Neutrophil (primary cell): ENCODE results near the gene MARCHF10.
A peak's percentile ranks its signal among the peaks of the same experiment; 100 is the strongest.

Source experiments
- H3K27ac ChIP-seq: fragments of 200-600 bp; sonication (generic); 2 replicates; pipeline ENCODE4 v1.5.1; 2016; ENCODE audit warnings: mild to moderate bottlenecking, moderate library complexity
- H3K27me3 ChIP-seq: fragments of 200-600 bp; sonication (generic); 2 replicates; pipeline ENCODE4 v1.6.0; 2016; ENCODE audit warnings: mild to moderate bottlenecking
- H3K36me3 ChIP-seq: fragments of 200-600 bp; sonication (generic); 2 replicates; pipeline ENCODE4 v1.5.1; 2017
- H3K4me1 ChIP-seq, 2 experiments: fragments of 200-600 bp in 1 of 2; sonication (generic) in 1 of 2; 1 replicate in 1 of 2; 2 replicates in 1 of 2; pipeline versions ENCODE4 v1.5.1 to v1.6.1; 2013 to 2016; ENCODE audit warnings: low read depth in 1 of 2, low read length in 1 of 2, mild to moderate bottlenecking in 1 of 2, moderate library complexity in 1 of 2; ENCODE audit not compliant: control insufficient read depth in 1 of 2, insufficient read depth in 1 of 2
- H3K4me3 ChIP-seq, 2 experiments: fragments of 200-600 bp in 1 of 2; sonication (generic) in 1 of 2; 1 replicate in 1 of 2; 2 replicates in 1 of 2; pipeline ENCODE4 v1.5.1; 2013 to 2016; ENCODE audit warnings: low read depth in 1 of 2, low read length in 1 of 2, mild to moderate bottlenecking in 1 of 2, moderate library complexity in 1 of 2
- H3K9me3 ChIP-seq: fragments of 200-600 bp; sonication (generic); 2 replicates; pipeline ENCODE4 v1.5.1; 2016
- TF ChIP-seq, protein P1 (sequence below): fragments of 200-600 bp; sonication (generic); IDR thresholded peaks from 2 replicates; pipeline ENCODE4 v1.5.1; 2016; ENCODE audit warnings: antibody characterized with exemption

The MARCHF10 gene

DNA sequence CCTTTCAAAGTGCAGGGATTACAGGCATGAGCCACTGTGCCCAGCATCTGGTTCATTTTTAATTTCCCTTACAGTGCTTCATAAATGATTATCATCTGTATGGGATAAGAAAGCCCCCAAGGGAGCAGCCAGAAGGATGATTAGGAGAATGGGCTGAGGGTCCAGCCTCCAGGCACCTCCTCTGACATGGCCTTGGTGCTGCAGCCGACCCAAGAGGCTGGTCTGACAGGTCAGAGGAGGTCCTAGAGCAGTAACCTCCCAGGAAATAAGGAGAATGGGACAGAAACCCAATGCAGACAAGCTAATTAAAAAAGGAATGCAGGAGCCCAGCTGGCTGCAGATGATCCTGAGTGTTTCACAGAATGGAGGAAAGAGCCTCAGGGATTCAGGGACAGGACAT is 151.7 kb downstream of the MARCHF10 start:
- no peaks in the 10 kb centered on the region for H3K36me3 ChIP-seq
- TF ChIP-seq, protein P1, sequence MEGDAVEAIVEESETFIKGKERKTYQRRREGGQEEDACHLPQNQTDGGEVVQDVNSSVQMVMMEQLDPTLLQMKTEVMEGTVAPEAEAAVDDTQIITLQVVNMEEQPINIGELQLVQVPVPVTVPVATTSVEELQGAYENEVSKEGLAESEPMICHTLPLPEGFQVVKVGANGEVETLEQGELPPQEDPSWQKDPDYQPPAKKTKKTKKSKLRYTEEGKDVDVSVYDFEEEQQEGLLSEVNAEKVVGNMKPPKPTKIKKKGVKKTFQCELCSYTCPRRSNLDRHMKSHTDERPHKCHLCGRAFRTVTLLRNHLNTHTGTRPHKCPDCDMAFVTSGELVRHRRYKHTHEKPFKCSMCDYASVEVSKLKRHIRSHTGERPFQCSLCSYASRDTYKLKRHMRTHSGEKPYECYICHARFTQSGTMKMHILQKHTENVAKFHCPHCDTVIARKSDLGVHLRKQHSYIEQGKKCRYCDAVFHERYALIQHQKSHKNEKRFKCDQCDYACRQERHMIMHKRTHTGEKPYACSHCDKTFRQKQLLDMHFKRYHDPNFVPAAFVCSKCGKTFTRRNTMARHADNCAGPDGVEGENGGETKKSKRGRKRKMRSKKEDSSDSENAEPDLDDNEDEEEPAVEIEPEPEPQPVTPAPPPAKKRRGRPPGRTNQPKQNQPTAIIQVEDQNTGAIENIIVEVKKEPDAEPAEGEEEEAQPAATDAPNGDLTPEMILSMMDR: no peak
- no peaks in the 10 kb centered on the region for H3K9me3 ChIP-seq
- H3K4me1 ChIP-seq: peaks cover 23 to 31% of the 10 kb centered on the region in 2 experiments
- peaks cover 37% of the 10 kb centered on the region for H3K27me3 ChIP-seq
- H3K4me3 ChIP-seq: no peak overlapping the region
- no peak overlapping the region for H3K27ac ChIP-seq

DNA sequence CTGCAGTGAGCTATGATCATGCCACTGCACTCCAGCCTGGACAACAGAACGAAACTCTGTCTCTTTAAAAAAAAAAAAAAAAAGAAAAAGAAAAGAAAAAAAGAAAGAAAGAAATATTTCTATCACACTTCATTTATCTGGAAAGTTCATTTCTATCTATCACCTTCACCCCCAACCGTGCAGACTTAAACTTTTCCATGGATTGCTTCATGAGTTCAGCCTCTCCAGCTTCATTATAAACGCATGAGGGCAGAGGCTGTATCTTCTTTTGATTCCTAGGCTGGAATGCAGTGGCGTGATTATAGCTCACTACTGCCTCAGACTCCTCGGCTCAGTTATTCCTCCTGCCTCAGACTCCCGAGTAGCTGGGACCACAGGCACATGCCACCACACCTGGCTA is 152.5 kb downstream of the MARCHF10 start:
- Histone ChIP-seq H3K4me3 (no peak overlapping the region), H3K4me1 (peaks cover 23 to 31% of the 10 kb centered on the region in 2 experiments), H3K27me3 (peaks cover 45% of the 10 kb centered on the region), H3K9me3 (no peaks in the 10 kb centered on the region), H3K36me3 (no peaks in the 10 kb centered on the region), H3K27ac (no peak overlapping the region)
- TF ChIP-seq, protein P1: no peak

DNA sequence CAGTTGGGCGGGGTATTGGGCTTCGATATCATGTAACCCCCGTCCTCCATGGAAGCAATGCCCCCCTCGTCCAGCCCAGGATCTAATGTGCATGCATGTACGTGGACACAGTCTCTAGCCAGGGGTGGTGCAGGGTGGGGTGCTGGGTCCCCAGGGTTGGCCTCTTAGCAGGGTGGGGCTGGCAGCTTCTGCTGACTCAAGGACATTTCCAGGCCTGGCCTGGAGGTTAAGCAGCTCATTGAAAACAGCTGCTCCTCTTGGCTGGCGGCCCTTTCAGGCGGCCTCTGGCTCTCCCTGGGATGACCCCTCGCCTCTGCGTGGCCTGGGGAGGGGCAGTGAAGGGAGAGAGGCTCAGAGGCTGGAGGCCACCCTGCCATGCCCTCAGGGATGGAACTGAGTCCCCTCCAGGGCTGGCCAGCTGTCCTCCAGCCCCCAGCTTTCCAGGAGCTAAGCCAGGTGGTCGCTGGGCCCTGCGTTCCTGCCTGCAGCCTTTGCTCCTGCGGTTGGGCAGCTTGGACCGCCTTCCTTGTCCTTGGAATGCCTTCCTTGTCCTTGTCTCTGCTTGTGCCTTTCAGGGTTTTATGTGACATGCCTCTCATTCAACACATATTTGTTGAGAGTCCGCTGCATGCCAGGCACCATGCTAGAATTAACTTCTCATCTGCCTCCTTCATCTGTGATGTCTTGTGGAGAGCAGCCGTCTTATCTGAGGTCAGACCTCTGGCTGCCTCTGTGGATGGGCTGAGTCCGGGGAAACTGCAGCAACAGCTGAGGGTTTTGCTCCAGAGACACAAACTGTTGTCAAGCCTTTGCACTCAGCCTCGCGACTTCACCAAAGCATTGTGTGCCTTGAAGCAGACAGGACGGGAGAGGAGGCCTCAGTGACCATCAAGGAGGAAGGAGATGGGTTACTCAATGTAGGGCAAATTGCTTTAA is 154.0 kb downstream of the MARCHF10 start:
- no peaks in the 10 kb centered on the region for H3K9me3 ChIP-seq
- H3K4me3 ChIP-seq: no peak overlapping the region
- no peaks in the 10 kb centered on the region for H3K36me3 ChIP-seq
- H3K27me3 ChIP-seq: peaks cover 53% of the 10 kb centered on the region
- TF ChIP-seq, protein P1: no peak
- no peak overlapping the region for H3K27ac ChIP-seq
- peaks cover 23 to 31% of the 10 kb centered on the region in 2 experiments for H3K4me1 ChIP-seq

DNA sequence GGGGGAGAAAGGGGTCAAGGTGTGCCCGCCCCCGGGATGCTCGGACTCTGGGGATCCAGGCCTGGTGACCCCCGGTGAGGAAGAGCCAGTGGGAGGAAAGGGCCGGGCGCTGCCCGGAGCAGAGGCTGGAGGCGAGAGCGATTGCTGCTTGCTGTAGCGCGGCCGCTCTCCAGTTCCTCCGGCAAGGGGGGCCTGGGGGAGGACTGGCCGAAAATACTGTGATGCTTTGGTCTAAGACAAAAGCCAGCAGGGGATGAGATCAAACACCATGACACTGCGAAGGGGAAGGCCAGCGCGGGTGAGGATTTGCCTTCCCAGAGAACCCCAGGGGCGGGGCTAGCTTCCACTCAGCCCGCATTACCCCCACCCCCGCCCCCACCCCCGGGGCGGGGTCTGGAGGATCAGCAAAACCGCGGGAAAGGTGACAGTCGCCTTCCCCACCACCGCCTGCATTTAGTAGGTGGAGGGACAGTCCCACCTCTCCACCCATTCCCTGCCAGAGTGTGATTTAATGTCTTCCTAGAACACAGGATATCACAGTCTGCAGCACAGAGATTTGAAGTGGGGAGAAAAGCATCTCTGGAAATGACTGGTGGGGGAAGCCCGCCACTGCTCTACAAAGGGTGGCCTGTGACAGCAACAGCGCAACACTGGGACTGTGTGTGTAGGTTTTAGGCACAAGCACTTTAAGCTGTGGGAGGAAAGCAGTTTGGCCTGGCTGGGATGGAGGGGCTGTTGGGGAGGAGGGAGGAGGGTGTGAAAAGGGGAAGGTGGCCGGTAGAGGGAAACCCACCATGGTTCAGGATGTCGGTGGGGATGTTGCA is 154.9 kb downstream of the MARCHF10 start:
- Histone ChIP-seq H3K27me3 (peaks cover 53% of the 10 kb centered on the region), H3K27ac (no peak overlapping the region), H3K9me3 (no peaks in the 10 kb centered on the region), H3K4me3 (peak overlapping the region; percentile 45 to 52), H3K4me1 (peaks cover 23 to 31% of the 10 kb centered on the region in 2 experiments), H3K36me3 (no peaks in the 10 kb centered on the region)
- TF ChIP-seq, protein P1: no peak

DNA sequence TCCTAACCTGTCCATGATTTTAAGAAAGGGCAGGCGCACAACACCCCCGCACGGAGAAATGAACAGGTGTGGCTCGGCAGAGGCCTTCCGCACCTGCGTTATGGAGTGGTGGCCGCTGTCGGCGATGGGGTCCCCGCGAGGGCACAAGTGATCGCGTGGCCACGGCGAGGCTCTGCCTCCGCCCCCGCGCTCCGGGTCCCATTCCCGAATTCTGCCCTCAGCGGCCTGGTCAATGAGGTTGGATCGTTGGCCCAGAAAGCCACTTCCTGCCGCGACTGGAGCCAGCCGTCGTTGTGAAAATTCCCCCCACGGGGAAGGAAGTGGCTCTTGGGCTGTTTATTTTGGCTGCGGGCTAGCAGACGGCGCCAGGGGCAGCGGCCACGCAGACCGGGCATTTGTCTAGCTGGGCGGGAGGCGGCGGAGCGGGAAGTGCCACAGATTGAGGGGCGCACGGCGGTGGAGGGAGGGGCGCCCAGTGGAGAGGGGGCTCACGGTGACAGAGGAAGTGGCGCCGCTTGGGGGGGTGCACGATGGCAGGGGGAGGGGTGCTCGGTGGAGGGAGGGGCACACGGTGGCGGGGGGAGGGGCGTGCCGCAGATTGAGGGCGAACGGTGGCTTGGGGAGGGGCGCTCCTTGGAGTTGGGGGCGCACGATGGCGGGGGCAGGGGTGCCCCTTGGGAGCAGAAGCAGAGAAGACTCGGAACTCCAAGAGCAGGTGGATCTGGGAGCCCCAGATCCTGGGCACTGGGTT is 155.7 kb downstream of the MARCHF10 start:
- no peaks in the 10 kb centered on the region for H3K36me3 ChIP-seq
- TF ChIP-seq, protein P1: no peak
- peak overlapping the region; percentile 45 to 52 for H3K4me3 ChIP-seq
- peaks cover 23 to 31% of the 10 kb centered on the region in 2 experiments for H3K4me1 ChIP-seq
- H3K27me3 ChIP-seq: peaks cover 53% of the 10 kb centered on the region
- no peak overlapping the region for H3K27ac ChIP-seq
- H3K9me3 ChIP-seq: no peaks in the 10 kb centered on the region
